WERI-Rb-1 (cell line): Measurements from ENCODE around the gene C16orf74.

Experiments
- DNase-seq: peaks from one replicate; pipeline ENCODE4 v3.0.0-alpha.2; 2020
- H3K27ac ChIP-seq: fragments of 250-450 bp; sonication (Bioruptor Pico); 2 replicates; pipeline ENCODE4 v1.5.1; 2020; ENCODE audit warnings: mild to moderate bottlenecking, moderate library complexity
- H3K27me3 ChIP-seq: fragments of 250-450 bp; sonication (Bioruptor Pico); 2 replicates; pipeline ENCODE4 v1.5.1; 2021; ENCODE audit warnings: mild to moderate bottlenecking, low read depth, moderate library complexity; ENCODE audit not compliant: insufficient read depth, severe bottlenecking
- H3K36me3 ChIP-seq: fragments of 250-450 bp; sonication (Bioruptor Pico); 2 replicates; pipeline ENCODE4 v1.5.1; 2020; ENCODE audit warnings: mild to moderate bottlenecking, moderate library complexity
- H3K4me3 ChIP-seq: 2 replicates; pipeline ENCODE4 v1.5.1; 2011; ENCODE audit warnings: low read depth, mild to moderate bottlenecking, control low read depth, low read length
- H3K9me3 ChIP-seq: fragments of 250-450 bp; sonication (Bioruptor Pico); 2 replicates; pipeline ENCODE4 v1.5.1; 2021; ENCODE audit warnings: mild to moderate bottlenecking, moderate library complexity; ENCODE audit not compliant: severe bottlenecking
- TF ChIP-seq, protein P1 (sequence below): IDR thresholded peaks from 2 replicates; pipeline ENCODE4 v1.5.1; 2011; ENCODE audit warnings: low read depth, mild to moderate bottlenecking, control low read depth, inconsistent platforms, low read length

Gene C16orf74

DNA sequence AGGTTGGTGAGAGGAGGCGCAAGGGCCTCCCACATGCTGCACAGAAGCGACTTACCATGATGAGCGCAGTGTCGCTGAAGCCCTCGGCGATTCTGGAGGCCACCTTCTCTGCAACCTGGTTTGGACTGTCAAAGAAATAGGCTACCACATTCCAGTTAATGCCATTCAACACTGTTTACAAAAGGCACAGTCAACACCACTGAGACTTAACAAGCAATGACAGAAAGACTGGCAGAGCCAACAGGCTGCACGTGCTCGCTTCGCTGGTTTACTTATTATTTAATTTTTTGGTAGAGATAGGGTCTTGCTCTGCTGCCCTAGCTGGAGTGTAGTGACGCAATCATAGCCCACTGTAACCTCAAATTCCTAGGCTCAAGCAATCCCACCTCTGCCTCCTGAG is 30.3 kb upstream of the C16orf74 start:
- H3K36me3 ChIP-seq: peaks cover 3% of the 10 kb centered on the region
- TF ChIP-seq, protein P1, sequence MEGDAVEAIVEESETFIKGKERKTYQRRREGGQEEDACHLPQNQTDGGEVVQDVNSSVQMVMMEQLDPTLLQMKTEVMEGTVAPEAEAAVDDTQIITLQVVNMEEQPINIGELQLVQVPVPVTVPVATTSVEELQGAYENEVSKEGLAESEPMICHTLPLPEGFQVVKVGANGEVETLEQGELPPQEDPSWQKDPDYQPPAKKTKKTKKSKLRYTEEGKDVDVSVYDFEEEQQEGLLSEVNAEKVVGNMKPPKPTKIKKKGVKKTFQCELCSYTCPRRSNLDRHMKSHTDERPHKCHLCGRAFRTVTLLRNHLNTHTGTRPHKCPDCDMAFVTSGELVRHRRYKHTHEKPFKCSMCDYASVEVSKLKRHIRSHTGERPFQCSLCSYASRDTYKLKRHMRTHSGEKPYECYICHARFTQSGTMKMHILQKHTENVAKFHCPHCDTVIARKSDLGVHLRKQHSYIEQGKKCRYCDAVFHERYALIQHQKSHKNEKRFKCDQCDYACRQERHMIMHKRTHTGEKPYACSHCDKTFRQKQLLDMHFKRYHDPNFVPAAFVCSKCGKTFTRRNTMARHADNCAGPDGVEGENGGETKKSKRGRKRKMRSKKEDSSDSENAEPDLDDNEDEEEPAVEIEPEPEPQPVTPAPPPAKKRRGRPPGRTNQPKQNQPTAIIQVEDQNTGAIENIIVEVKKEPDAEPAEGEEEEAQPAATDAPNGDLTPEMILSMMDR: no peak

DNA sequence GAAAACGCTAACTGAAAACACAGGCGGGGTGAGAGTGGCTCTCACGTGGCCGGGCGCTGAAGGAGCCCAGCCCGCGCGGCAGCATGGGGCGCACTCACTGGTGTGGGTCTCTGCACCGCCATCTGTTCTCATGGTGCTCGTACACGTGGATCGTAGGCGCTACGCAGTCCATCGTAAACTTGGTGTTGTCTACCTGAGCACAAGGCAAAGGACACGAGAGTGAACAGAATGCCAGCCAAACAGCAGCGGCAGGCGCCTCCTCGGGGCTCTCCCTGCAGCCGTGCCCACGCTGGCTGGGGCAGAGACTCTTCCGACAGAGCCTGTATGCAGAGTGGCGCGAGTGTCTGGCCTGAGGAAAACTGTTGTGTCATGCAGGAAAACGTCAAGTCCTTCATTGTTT is 29.4 kb upstream of the C16orf74 start:
- H3K4me3 ChIP-seq: no peak overlapping the region
- no peak overlapping the region for H3K27ac ChIP-seq
- TF ChIP-seq, protein P1: no peak
- no peaks in the 10 kb centered on the region; the same call in none of the 2 replicates for H3K36me3 ChIP-seq
- DNase-seq: no peak
- H3K27me3 ChIP-seq: no peaks in the 10 kb centered on the region
- H3K9me3 ChIP-seq: no peaks in the 10 kb centered on the region

More for the DNA sequence above, 30.3 kb upstream of the C16orf74 start:
- Histone ChIP-seq H3K9me3 (no peaks in the 10 kb centered on the region), H3K27ac (no peak overlapping the region), H3K27me3 (no peaks in the 10 kb centered on the region), H3K4me3 (no peak overlapping the region)
- DNase-seq: no peak

DNA sequence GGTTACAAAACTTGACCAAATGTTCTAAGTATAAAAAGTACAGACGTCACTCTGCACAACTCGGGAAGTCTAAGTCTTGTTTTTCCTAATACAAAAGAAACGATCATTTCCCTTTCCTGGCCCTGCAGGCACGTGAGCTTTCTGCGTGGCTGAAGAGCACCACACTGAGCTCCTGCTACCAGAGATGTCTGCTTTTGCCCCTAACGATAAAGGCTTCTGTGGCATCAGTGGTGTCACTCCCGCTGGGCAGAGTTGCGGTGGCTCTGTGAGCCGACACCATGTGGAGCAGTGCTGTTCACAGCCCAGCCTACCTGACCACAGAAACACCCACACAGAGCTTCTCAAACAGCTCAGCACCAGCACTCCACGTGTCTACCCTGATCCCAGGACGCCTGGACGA is 28.0 kb upstream of the C16orf74 start:
- Histone ChIP-seq H3K27ac (no peak overlapping the region), H3K36me3 (no peaks in the 10 kb centered on the region; the same call in none of the 2 replicates), H3K27me3 (no peaks in the 10 kb centered on the region), H3K4me3 (no peak overlapping the region), H3K9me3 (no peaks in the 10 kb centered on the region)
- DNase-seq: no peak
- TF ChIP-seq, protein P1: no peak

DNA sequence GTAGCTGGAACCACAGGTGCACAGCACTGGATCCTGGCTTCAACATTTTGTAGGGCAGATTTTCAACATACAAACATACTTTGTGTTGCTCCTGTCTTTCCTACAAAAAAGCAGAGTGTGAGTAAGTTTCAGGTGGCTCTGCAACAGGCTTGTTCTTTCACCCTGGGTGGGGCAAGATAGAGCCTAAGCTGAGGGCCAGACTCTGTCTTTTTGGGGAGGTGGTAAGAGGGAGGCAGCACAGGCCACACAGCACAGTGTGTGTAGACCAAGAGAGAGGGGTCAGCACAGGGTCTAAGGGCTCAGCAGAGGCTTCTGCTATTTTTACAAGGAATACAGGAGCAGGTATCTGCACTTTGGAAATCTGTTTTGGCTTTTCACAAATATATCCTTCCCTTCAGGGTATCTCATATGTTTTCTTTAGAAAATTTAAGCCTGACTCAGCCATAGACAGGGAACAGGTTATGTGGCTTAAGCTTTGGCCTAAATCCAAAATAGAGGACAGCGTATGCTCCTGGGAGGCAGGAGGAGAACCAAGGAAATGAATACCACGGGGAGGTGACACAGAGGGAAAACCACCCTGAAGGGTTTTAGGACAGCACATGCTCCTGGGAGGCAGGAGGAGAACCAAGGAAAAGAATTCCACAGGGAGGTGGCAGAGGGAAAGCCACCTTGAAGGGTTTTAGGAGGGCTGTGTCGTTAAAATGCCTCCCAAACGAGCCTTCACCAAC is 26.9 kb upstream of the C16orf74 start:
- DNase-seq: no peak
- Histone ChIP-seq H3K36me3 (no peaks in the 10 kb centered on the region; the same call in none of the 2 replicates), H3K4me3 (no peak overlapping the region), H3K27ac (no peak overlapping the region), H3K9me3 (no peaks in the 10 kb centered on the region), H3K27me3 (no peaks in the 10 kb centered on the region)
- TF ChIP-seq, protein P1: no peak

DNA sequence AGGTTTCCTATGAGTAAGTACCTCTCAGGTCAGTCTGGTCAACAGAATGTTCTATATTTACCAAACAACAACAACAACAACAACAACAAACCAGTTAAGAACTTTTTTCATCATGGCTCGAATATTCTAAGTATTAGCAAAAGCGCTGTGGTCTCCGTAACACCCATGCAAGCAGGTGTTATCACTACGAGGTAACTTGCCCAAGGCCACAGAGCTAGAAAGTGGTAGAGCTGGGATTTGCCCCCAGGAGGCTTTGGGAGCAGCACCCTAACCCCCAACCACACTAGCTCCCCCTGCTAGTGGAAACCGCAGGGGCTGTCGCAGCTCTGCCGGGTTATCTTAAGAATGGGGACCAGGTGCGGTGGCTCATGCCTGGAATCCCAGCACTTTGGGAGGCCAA is 23.9 kb upstream of the C16orf74 start:
- no peaks in the 10 kb centered on the region for H3K27me3 ChIP-seq
- no peaks in the 10 kb centered on the region; the same call in 1 of the 2 replicates for H3K36me3 ChIP-seq
- H3K27ac ChIP-seq: no peak overlapping the region
- no peaks in the 10 kb centered on the region for H3K9me3 ChIP-seq
- TF ChIP-seq, protein P1: no peak
- no peak overlapping the region for H3K4me3 ChIP-seq
- DNase-seq: no peak

DNA sequence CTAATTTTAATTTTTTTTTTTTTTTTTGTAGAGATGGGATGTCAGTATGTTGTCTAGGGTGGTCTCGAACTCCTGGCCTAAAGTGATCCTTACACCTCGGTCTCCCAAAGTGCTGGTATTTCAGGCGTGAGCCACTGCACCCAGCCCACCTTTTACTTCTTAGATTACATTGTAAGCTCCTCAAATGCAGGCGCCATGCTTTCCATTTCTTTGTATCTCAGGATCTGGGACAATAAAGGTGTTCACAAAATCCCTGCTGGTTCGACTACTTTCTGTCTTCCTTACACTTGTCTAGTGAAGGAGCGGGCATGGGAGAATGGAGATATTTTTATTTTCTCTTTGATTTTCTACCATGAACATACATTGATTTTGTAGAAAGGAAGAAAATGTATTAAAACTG is 23.2 kb upstream of the C16orf74 start:
- Histone ChIP-seq H3K27ac (no peak overlapping the region), H3K36me3 (no peaks in the 10 kb centered on the region; the same call in 1 of the 2 replicates), H3K9me3 (no peaks in the 10 kb centered on the region), H3K27me3 (no peaks in the 10 kb centered on the region), H3K4me3 (no peak overlapping the region)
- TF ChIP-seq, protein P1: no peak
- no peak for DNase-seq
